Fibroblast of skin of left biceps (primary cell): ENCODE measurements around the gene SELENOF.
A peak's percentile ranks its signal among the peaks of the same experiment; 100 is the strongest.
"Not testable (repeated sequence)": the region's sequence is repeated elsewhere in the genome, so short reads cannot be mapped to it uniquely, and the experiment has no call there.

Experiments used
- DNase-seq, 2 experiments: peaks; one replicate each; pipeline ENCODE4 v3.0.0-alpha.2; 2013; ENCODE audit warnings: low read depth in 2 of 2

SELENOF gene

DNA sequence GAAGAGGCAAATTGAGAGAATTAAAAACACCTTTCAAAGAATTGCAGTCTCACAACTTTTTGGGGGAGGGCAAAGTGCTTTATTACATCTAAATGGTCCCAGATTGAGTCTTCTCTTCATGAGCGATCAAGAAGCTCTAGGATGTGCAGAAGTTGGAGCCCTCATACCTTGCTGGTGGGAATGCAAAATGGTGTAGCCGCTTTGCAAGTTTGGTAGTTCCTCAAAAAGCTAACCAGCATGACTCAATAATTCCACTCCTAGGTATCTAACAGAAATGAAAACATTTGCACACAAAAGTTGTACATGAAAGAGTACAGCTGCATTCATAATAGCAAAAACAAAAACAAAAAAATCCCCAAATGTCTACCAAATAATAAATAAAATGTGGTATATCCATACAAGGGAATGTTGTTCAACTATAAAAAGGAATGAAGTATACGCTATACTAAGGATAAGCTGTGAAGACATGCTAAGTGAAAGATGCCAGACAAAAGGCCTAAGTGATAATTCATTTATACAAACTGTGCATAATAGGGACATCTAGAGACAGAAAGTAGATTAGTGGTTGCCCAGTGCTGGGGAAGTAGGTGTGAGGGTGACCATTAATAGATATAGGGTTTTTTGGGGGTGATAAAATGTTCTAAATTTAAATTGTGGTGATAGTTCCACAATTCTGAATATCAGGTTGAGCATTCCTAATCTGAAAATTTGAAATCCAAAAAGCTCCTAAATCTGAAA, 55.2 kb downstream of the SELENOF start:
- DNase-seq: no peak

DNA sequence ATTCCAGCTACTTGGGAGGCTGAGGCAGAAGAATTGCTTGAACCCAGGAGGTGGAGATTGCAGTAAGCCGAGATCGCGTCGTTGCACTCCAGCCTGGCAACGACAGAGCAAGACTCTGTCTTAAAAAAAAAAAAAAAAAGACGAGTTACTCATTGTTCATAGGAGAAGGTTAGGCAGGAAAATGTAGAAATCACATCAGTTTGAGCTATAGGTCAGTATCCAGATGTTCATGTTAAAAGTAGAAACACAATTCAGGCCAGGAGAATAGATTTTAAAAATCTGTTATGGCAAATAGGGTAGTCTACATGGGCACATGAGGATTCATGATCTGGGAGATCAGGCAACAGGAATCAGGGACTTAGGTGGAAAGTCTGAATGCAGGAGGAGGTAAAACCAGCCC, 57.7 kb downstream of the SELENOF start:
- DNase-seq: no peak

DNA sequence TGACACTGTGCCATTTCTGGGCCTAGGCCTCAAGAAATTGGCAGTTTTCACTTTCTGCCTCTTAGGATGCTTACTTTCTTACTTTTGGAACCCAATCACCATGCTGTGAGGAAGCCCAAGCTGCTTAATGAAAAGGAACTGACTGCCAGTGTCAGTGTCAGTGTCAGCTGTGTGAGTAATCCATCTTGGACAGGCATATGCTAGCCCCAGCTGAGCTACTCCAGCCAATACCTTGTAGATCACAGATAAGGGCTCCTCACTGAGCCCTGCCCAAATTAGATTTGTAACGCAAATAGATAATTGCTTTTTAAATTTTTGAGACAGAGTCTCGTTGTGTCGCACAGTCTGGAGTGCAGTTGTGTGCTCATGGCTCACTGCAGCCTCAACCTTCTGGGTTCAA, 59.6 kb downstream of the SELENOF start:
- no peak for DNase-seq

DNA sequence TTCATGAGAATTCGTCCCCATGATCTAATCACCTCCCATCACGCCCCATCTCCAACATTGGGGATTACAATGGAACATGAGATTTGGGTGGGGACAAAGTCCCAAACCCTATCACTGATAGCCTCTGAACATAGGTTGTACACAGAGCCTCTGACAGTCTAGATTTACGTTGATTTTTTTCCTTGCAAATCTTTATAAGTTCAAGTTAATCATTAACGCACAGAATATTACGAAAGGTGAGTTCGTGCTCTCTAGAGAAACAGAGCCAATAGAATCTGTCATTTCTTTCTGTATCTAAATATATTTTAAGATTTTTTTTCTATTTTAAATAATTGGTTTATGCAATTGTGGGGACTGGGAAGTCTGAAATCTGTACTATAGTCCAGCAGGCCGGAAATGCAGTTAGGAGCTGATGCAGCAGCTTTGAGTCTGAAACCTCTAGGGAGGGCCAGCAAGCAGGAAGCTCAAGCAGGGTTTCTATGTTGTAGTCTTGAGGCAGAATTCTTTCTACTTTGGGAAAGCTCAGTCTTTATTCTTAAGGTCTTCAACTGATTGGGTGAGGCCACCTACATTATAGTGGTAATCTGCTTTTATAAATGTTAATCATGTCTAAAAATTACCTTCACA, 61.0 kb downstream of the SELENOF start:
- DNase-seq: no peak

DNA sequence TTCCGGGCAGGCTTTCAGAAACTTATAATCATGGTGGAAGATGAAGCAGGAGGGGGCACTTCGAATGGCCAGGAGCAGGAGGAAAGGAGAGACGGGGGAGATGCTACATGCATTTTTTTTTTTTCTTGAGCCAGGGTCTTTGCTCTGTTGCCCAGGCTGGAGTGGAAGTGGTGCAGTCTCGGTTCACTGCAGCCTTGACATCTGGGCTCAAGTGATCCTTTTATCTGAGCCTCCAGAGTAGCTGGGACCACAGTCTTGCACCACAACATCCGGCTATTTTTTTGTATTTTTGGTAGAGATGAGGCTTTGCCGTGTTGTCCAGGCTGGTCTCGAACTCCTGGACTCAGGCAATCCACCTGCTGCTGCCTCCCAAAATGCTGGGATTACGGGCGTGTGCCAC, 61.6 kb downstream of the SELENOF start:
- DNase-seq: no peak

DNA sequence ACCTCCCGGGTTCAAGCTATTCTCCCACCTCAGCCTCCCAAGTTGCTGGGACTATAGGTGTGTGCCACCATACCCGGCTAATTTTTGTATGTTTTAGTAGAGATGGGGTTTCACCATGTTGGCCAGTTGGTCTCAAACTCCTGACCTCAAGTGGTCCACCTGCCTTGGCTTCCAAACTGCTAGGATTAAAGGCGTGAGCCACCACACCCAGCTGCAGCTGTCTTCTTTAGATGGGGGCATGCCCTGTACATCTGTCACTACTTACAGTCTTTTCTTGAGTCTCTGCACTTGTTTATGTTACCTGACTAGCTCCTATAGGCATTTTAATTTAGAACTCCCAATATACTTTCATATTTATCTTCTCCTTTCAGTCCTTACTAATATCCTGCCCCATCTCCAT, 64.2 kb downstream of the SELENOF start:
- DNase-seq: no peak

DNA sequence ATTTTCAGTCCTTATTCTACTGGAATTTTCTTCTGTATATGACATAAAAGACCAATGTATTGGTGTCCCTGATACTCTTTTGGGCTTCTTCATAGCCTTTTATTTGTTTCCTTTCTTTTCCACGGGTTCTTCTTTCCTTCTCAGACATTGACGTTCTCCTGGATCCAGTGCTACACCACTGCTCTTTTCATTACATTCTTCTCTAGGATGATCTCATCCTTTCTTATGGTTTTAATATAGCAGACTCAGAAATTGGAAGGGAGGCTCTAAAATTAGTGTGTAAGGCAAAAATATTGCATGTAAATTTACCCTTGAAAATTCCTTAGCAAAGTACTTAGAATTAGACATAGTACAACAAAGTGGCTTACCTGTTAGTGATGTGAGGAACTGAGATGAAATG, 65.3 kb downstream of the SELENOF start:
- peak in 1 of 2 experiments; percentile 11 for DNase-seq

DNA sequence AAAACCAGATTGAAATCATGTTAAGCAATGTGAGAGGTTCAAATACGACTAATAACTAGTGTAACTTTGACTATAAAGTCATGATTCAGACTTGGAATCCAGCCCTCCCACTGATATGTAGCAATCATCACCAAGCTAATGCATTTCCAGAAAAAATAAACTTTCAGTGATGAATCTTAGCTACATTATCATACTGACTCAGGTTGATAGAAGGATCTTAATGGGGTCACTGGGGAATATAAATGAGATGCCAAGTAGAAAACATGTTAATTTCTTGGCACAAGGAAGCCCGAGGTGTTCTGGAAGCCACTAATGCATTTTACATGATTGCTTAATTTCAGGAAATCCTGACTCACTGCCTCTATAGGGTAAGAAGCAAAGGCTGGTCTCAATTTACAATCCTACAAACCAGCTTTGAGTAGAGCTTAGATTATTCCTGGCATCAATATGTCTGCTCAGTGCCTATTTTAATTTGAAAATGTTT, 67.7 kb downstream of the SELENOF start:
- peak; percentile 96 to 97 for DNase-seq

DNA sequence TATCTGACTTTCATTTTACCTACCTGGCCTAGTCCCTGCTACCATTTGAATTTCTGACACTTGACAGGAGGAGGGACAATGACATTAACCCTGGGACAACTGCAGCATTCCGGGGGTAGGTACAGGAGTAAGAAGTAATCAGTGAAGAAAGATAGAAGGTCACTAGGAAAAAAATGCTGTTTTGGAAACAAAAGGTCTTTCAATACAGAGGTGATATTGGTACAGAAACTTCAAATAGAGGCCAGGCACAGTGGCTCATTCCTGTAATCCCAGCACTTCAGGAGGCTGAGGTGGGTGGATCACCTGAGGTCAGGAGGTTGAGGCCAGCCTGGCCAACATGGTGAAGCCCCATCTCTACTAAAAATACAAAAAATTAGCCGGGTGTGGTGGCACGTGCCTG, 68.4 kb downstream of the SELENOF start:
- DNase-seq: no peak

DNA sequence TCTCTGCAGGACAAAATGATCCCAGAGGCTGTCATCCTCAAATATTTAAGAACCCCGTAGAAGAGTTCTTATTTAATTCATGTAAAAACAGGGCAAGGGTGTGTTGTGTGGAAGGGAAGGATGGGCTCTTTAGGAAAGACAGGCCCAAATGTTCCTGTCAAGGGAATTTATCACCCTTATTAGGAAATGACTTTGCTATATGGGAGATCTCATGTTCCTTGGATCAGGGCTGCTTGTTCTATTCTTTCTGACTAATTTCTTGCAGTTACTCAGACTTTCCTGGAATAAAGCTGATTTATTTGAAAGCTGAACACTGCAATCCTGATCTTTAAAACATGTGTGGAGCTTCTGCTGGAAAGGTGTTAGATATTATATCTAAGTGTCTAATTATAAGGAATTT, 72.8 kb downstream of the SELENOF start:
- no peak for DNase-seq

DNA sequence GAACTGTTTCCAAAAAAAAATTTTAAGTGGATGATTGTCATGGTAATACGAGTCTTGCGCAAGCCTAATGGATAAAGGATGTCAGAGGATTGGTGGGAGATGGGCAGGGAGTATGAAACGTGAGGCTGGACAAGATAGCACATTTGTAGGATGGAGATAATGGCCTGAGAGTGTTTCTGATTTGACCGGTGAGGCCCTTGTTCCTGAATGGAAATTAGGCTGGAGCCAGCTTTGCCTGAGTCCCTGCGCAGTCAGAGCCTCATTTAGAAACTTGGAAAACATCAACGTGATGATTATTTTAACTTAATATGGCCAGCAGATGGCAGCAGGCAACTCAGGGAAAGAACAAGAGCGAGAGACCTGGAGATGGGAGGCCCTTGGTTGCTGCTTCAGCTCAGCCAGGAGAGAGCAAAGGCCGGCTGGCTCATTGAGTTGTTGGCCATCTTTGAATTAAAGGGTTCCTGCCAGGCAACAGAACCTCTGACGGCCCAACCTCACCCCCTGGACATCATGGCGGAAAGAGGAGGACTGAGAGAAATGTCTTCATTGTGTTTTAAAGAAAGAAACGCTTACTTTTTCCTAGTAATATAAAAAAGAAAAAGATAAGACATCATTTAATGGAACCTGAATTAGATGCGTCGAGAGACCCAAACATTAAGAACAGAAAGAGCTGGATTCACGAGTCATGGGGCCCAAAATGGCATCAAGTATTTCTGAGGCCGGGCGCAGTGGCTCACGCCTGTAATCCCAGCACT, 80.3 kb downstream of the SELENOF start:
- DNase-seq: peak; percentile 54 to 59

DNA sequence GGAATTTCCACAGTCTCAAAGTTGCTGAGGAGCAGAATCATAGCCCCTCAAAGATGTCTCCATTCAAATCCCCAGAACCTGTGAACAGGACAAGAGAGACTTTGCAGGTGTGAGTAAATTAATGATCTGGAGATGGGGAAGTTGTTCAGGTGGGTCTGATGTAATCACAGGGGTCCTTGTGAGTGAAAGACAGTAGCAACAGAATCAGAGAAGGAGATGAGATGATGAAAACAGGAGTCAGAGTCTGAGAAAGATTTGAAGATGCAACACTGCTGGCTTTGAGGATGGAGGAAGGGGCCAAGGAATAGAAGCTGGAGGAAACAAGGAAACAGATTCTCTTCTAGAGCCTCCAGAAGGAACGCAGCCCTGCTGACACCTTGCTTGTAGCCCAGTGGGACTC, 81.5 kb downstream of the SELENOF start:
- DNase-seq: no peak

DNA sequence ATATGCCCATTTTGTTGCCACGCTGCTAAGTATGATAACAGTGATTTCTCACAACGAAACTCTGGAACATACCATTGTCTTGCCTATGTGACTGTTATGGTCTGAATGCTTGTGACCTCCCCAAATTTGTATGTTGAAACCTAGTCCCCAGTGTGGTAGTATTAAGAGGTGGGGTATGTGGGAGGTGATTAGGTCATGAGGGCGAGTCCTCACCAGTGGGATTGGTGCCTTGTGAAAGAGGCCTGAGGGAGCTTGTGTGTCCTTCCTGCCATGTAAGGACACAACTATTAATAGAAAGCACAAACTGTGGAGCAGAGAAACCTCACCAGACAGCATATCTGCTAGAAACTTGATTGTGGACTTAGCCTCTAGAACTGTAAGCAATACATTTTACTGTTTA, 84.6 kb downstream of the SELENOF start:
- DNase-seq: no peak

DNA sequence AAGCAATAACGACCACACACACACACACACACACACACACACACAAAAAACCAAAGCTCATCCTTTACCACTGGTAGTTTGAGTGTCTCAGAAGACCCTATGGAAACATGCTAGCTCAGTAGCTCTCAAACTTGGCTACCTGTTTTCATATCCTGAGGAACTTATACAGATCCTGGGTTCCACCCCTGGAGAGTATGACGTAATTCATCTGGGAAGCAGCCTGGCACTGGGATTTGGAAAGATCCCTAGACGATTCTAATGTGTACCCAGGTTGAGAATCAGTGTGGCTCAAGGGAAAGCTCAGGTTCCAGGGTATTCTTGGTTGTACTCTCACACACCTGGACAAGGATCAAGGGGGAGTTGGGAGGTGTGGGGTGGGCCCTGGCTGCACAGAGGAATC, 85.9 kb downstream of the SELENOF start:
- DNase-seq: no peak

DNA sequence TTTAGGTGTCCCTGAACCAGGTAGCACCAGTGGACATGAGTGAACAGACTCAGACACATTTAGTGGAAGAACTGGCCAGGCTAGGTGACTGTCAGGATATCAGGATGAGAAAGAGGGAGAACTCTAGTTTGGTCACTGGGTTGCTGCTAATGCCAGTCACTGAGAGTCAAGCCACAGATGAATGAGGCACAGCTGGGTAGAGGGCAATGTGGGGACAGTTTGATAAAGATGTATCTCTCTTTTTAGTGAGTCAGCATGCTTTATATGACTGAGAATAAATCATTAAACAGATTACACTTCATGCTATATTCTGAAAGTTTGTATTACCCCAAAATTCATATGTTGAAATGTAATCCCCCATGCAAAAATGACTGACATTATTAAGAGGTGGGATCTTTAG, 87.1 kb downstream of the SELENOF start:
- DNase-seq: no peak

DNA sequence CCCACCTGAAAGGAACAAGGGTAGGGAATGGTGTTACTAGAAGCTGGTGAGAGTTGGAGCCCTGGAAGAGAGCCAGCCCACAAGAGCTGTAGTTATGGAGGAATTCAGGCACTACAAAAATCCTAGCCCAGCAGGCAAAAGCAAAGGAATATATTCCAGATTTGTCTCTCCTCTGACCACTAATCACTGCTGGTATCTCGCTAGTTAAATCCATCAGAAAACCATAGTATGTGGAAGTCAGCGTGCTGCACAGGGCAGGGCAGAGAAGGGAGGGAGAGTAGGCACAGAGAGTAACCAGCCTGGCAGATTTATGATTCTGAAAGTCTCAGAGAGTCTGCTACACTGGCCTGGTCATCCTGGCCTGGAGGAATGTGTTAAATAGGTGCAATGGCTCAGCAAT, 88.6 kb downstream of the SELENOF start:
- peak in 1 of 2 experiments; percentile 12 for DNase-seq

DNA sequence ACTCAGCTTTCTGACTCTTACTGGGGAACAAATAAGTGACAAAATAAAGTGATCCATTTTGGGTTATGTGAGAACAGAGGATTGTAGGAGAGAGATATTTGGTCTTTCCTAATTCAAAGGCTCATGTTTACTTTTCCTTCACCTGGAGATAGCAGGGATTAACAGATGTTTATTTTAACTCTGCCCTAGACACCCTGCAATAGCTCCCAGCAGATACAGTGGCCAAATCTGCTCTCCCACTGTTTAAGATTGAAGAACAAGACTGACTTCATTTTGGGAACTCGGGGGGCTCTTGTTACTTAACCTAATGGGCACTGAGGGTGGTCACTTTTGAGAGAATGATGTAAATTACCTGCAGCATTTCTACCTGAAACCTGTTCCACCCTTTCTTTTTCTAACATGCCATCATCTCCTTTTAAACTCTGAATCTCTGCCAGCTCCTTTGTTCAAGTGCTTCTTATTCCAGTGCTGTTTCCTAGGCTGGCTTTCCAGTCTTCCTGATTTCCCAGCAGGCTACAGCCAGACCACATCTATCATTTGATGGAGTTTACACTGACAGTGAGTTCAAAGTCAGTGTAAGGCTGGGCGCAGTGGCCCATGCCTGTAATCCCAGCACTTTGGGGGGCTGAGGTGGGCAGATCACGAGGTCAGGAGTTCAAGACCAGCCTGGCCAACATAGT, 90.0 kb downstream of the SELENOF start:
- no peak for DNase-seq

DNA sequence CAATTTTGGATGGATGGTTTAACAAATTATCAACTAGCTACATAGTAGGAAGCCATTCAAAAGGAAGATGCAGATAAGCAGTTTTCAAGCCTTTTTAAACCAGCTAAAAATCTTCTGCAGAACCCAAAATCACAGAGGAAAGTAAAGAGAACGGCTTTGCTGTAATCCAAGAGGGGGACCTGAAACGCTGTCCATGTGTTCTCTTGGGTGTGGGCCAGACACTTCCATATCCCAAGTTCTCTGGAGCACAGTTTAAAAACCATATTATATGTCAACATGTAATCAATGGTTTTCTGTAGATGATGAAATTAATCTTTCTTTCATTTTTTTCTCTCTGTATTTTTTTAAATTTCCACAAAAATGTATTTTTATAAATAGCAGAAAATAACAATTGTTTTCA, 90.5 kb downstream of the SELENOF start:
- DNase-seq: no peak

DNA sequence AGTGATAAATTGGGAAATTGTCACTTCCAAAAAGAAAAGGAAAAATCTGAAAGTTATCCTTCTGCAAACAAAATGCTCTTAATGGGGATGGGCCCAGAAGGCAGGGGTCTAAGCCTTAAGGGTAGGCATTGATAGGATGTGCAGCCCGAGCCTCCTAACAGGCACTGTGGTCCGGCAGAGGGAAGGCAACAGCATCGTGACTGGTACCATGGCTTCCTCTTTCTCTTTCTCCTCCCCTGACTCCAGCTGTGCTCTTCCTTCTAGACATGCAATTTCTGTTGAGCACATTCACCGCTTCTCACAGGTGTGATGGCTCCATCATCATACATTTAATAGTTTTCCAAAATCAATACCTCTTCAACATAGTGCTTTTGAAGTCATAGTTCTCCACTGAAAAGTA, 91.5 kb downstream of the SELENOF start:
- no peak for DNase-seq

DNA sequence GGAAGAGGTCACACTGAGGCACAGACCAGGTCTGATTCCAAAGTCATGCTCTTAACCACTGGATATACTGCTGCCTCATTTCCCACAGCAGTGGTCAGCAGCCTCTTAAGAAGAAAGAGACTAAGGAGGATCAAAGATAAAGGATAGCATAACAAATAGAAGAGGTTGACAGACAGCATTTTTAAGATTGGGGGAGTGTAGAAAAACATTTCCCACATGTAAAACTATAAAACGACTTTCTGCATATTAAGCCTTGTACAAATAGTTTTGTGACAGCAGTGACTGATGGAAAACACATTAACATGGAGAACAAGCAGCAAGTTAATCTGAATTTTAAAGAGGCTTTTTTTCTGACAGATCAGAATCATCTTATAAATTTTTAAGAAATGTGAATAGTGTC, 92.0 kb downstream of the SELENOF start:
- no peak for DNase-seq

DNA sequence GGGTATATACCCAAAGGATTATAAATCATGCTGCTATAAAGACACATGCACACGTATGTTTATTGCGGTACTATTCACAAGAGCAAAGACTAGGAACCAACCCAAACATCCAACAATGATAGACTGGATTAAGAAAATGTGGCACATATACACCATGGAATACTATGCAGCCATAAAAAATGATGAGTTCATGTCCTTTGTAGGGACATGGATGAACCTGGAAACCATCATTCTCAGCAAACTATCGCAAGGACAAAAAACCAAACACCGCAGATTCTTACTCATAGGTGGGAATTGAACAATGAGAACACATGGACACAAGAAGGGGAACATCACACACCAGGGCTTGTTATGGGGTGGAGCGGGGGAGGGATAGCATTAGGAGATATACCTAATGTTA, 94.0 kb downstream of the SELENOF start:
- DNase-seq: not testable (repeated sequence)

DNA sequence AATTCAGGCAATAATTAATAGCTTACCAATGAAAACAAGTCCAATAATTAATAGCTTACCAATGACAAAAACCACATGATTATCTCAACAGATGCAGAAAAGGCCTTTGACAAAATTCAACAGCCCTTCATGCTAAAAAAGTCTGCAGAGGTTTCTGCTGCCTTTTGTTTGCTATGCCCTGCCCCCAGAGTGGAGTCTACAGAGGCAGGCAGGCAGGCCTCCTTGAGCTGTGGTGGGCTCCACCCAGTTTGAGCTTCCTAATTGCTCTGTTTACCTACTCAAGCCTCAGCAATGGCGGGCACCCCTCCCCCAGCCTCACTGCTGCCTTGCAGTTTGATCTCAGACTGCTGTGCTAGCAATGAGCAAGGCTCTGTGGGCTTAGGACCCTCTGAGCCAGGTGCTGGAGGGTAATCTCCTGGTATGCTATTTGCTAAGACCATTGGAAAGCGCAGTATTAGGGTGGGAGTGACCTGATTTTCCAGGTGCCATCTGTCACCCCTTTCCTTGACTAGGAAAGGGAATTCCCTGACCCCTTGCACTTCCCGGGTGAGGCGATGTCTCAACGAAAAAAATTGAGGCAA, 96.6 kb downstream of the SELENOF start:
- DNase-seq: not testable (repeated sequence)
